DOHH2 (cell line): ENCODE measurements around the gene PRKCE.

ENCODE experiments used
- H3F3A ChIP-seq: fragments of 200-600 bp; sonication (generic), shearing (Covaris generic); 2 replicates; pipeline ENCODE4 v1.6.0; 2016; ENCODE audit warnings: antibody characterized with exemption, mild to moderate bottlenecking; ENCODE audit not compliant: control insufficient read depth, insufficient read depth
- H3K27ac ChIP-seq: fragments of 200-600 bp; sonication (generic); 2 replicates; pipeline ENCODE4 v1.5.1; 2014; ENCODE audit warnings: low read depth, mild to moderate bottlenecking, low read length, moderate library complexity
- H3K27me3 ChIP-seq: fragments of 200-600 bp; sonication (generic); 2 replicates; pipeline ENCODE4 v1.6.1; 2014; ENCODE audit warnings: mild to moderate bottlenecking, low read length, mixed read lengths; ENCODE audit not compliant: control insufficient read depth
- H3K36me3 ChIP-seq: fragments of 200-600 bp; sonication (generic); 2 replicates; pipeline ENCODE4 v1.6.1; 2014; ENCODE audit warnings: mild to moderate bottlenecking, low read length, moderate library complexity, mixed read lengths; ENCODE audit not compliant: control insufficient read depth
- H3K4me1 ChIP-seq: fragments of 200-600 bp; sonication (generic); 2 replicates; pipeline ENCODE4 v1.6.1; 2014; ENCODE audit warnings: mild to moderate bottlenecking, low read length, mixed read lengths; ENCODE audit not compliant: control insufficient read depth
- H3K4me2 ChIP-seq: fragments of 200-600 bp; sonication (generic); 2 replicates; pipeline ENCODE4 v1.6.0; 2014; ENCODE audit warnings: mild to moderate bottlenecking, low read length, moderate library complexity
- H3K4me3 ChIP-seq: fragments of 200-600 bp; sonication (generic); 2 replicates; pipeline ENCODE4 v1.5.1; 2014; ENCODE audit warnings: mild to moderate bottlenecking, low read length, mixed read lengths
- H3K79me2 ChIP-seq: fragments of 200-600 bp; sonication (generic); 2 replicates; pipeline ENCODE4 v1.6.1; 2014; ENCODE audit warnings: mild to moderate bottlenecking, low read length, mixed read lengths; ENCODE audit not compliant: control insufficient read depth
- H3K9me2 ChIP-seq: fragments of 200-600 bp; sonication (generic); replicated peaks from 2 replicates; pipeline ENCODE4 v1.6.1; 2014; ENCODE audit warnings: mild to moderate bottlenecking, low read length, mixed read lengths; ENCODE audit not compliant: control insufficient read depth
- H3K9me3 ChIP-seq: fragments of 200-600 bp; sonication (generic); 2 replicates; pipeline ENCODE4 v1.6.1; 2014; ENCODE audit warnings: antibody characterized with exemption, low read length, mixed read lengths; ENCODE audit not compliant: control insufficient read depth, insufficient read depth
- H4K20me1 ChIP-seq: fragments of 200-600 bp; sonication (generic); 2 replicates; pipeline ENCODE4 v1.6.0; 2014; ENCODE audit warnings: low read depth, mild to moderate bottlenecking, antibody characterized with exemption, low read length, moderate library complexity; ENCODE audit not compliant: control insufficient read depth, insufficient read depth
- CTCF ChIP-seq: fragments of 200-600 bp; sonication (generic); IDR thresholded peaks from one replicate; pipeline ENCODE4 v1.5.1; 2014; ENCODE audit warnings: antibody characterized with exemption, mild to moderate bottlenecking, low read depth, low read length; ENCODE audit not compliant: poor library complexity, severe bottlenecking
- EZH2phosphoT487 ChIP-seq: fragments of 200-600 bp; sonication (generic); IDR thresholded peaks from 2 replicates; pipeline ENCODE4 v1.6.1; 2017; ENCODE audit warnings: borderline replicate concordance, mild to moderate bottlenecking, antibody characterized with exemption, low read length, moderate library complexity, mixed read lengths

Gene PRKCE

GRCh38 chr2:45859682-45860081, 208.2 kb downstream of the PRKCE start:
- Histone ChIP-seq H3K4me1 (no peaks in the 10 kb centered on the region), H3K36me3 (no peaks in the 10 kb centered on the region), H3K4me3 (no peak overlapping the region), H3K9me3 (no peaks in the 10 kb centered on the region), H3K27me3 (no peaks in the 10 kb centered on the region), H3K79me2 (no peaks in the 10 kb centered on the region), H3K27ac (no peak overlapping the region), H3K9me2 (no peaks in the 10 kb centered on the region), H3K4me2 (no peak overlapping the region), H4K20me1 (no peaks in the 10 kb centered on the region), H3F3A (no peaks in the 10 kb centered on the region)
- TF ChIP-seq EZH2phosphoT487 (no peak), CTCF (no peak)

GRCh38 chr2:45860136-45861121, 209.0 kb downstream of the PRKCE start:
- Histone ChIP-seq H3K9me2 (no peaks in the 10 kb centered on the region), H3K27me3 (no peaks in the 10 kb centered on the region), H3K4me1 (no peaks in the 10 kb centered on the region), H3K27ac (no peak overlapping the region), H3K4me3 (no peak overlapping the region), H3K4me2 (no peak overlapping the region), H3F3A (no peaks in the 10 kb centered on the region), H3K79me2 (no peaks in the 10 kb centered on the region), H4K20me1 (no peaks in the 10 kb centered on the region), H3K9me3 (no peaks in the 10 kb centered on the region), H3K36me3 (no peaks in the 10 kb centered on the region)
- no peak for TF ChIP-seq CTCF

GRCh38 chr2:45862843-45863242, 211.4 kb downstream of the PRKCE start:
- no peaks in the 10 kb centered on the region for H3F3A ChIP-seq

More at GRCh38 chr2:45862843-45863242, 211.4 kb downstream of the PRKCE start:
- Histone ChIP-seq H3K4me2 (no peak overlapping the region), H3K79me2 (no peaks in the 10 kb centered on the region), H3K27me3 (no peaks in the 10 kb centered on the region), H3K36me3 (no peaks in the 10 kb centered on the region), H3K4me3 (no peak overlapping the region), H3K27ac (no peak overlapping the region), H3K9me3 (no peaks in the 10 kb centered on the region), H3K4me1 (0 out of 2 replicates have a peak, but pooled peaks cover 2% of the 10 kb centered on the region), H4K20me1 (no peaks in the 10 kb centered on the region), H3K9me2 (no peaks in the 10 kb centered on the region)
- TF ChIP-seq EZH2phosphoT487 (no peak), CTCF (no peak)
